ENCODE data around the gene MYRF.

DNA sequence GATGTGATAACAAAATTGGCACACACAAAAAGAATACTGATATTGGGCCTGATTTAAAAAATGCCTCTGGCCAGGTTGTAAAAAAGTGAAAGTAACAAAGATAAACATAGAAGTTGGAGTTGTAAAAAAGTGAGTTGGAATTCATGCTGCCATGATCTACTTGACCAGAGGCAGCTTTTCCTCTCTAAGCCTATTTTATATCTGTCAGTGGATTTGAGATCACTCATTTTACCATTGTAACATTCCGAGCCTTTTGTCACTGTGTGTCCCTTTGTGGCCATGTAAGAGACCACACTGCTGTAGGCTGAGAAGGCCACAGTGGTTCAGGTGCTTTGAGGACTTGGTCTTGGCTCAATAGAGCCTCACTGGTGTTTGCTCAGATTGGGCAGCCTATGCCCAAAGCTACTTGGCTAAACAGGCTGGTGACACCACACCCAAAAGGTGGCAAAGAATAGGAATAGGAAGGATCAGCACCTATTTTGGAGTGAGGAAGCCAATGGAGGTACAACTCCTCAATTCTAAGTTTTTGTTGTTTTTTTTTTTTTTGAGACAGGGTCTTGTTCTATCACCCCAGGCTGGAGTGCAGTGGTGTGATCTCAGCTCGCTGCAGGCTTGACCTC lies 47.3 kb downstream of the MYRF start:
- TF ChIP-seq, protein P1, sequence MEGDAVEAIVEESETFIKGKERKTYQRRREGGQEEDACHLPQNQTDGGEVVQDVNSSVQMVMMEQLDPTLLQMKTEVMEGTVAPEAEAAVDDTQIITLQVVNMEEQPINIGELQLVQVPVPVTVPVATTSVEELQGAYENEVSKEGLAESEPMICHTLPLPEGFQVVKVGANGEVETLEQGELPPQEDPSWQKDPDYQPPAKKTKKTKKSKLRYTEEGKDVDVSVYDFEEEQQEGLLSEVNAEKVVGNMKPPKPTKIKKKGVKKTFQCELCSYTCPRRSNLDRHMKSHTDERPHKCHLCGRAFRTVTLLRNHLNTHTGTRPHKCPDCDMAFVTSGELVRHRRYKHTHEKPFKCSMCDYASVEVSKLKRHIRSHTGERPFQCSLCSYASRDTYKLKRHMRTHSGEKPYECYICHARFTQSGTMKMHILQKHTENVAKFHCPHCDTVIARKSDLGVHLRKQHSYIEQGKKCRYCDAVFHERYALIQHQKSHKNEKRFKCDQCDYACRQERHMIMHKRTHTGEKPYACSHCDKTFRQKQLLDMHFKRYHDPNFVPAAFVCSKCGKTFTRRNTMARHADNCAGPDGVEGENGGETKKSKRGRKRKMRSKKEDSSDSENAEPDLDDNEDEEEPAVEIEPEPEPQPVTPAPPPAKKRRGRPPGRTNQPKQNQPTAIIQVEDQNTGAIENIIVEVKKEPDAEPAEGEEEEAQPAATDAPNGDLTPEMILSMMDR (IDR thresholded peaks at IDR 0.05): no peak
- no peak for TF ChIP-seq POLR2A (IDR thresholded peaks at IDR 0.05)

Measured in adrenal gland (tissue), 5 donors.